ENCODE measurements around the gene ETV6.
A peak's percentile ranks its signal among the peaks of the same experiment; 100 is the strongest.

ETV6 gene

DNA sequence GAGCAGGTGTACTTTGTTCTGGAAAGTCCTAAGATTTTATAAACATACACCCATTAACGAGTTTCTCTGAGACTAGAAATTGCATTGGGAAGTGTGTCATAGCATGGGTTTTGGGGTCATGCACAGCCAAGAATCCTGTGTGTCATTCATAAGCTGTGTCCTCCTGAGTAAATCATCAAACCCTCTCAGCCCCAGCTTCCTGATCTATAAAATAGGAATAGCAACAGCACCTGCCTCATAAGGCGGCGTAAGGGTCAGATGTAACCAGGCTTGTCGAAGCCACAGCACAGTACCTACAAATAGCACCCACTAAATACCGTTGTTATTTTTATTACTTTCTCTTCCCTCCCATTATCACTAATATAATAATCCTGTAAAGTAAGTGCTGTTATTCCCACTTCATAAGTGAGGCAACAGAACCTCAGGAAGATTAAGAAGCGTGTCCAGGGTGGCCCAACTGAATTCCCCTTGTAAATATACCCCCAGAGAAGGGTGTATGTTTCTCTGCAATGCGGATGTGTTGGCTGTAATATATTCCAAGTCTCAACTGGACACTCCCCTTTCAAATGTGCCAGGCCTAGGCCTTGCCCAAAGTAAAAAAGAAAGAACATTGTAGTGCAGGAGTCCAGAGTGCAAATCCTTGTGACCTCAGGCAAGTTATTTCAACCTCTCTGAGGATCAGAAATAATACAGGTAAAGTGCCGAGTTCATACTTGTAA is 233.0 kb downstream of the ETV6 start:
- Mint-ChIP-seq H3K4me3 (no peak overlapping the region), H3K27me3 (no peaks in the 10 kb centered on the region), H3K4me1 (ENCODE audit: low read depth) (peaks cover 21% of the 10 kb centered on the region), H3K36me3 (ENCODE audit: low read depth) (peaks cover 93% of the 10 kb centered on the region), H3K9me3 (no peaks in the 10 kb centered on the region), H3K27ac (no peak overlapping the region)
- DNase-seq: no peak

DNA sequence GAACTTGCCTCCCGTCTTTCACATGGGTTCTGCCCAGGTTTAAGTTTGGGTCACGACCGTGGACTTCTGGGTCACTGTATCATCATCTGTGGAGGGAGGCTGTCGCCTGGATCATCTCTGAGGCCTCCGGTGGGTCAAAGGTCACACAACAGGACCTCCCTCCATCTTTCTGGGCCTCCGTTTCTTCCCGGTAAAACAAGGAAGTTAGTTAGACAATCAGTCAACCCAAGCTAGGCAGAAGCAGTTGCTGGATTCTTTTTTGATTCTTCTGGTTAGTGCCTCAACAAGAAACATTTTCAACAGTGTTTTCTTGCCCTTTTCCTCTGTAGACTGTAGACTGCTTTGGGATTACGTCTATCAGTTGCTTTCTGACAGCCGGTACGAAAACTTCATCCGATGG is 234.6 kb downstream of the ETV6 start:
- Mint-ChIP-seq H3K36me3 (ENCODE audit: low read depth) (peaks cover 93% of the 10 kb centered on the region), H3K4me1 (ENCODE audit: low read depth) (peaks cover 19% of the 10 kb centered on the region), H3K9me3 (no peaks in the 10 kb centered on the region), H3K4me3 (no peak overlapping the region), H3K27ac (peak overlapping the region; percentile 2), H3K27me3 (no peaks in the 10 kb centered on the region)
- no peak for DNase-seq

GRCh38 chr12:11884706-11885105 is 235.2 kb downstream of the ETV6 start:
- Mint-ChIP-seq H3K4me1 (ENCODE audit: low read depth) (peaks cover 22% of the 10 kb centered on the region), H3K9me3 (no peaks in the 10 kb centered on the region), H3K4me3 (no peak overlapping the region), H3K27ac (no peak overlapping the region), H3K36me3 (ENCODE audit: low read depth) (peaks cover 93% of the 10 kb centered on the region), H3K27me3 (no peaks in the 10 kb centered on the region)
- no peak for DNase-seq

DNA sequence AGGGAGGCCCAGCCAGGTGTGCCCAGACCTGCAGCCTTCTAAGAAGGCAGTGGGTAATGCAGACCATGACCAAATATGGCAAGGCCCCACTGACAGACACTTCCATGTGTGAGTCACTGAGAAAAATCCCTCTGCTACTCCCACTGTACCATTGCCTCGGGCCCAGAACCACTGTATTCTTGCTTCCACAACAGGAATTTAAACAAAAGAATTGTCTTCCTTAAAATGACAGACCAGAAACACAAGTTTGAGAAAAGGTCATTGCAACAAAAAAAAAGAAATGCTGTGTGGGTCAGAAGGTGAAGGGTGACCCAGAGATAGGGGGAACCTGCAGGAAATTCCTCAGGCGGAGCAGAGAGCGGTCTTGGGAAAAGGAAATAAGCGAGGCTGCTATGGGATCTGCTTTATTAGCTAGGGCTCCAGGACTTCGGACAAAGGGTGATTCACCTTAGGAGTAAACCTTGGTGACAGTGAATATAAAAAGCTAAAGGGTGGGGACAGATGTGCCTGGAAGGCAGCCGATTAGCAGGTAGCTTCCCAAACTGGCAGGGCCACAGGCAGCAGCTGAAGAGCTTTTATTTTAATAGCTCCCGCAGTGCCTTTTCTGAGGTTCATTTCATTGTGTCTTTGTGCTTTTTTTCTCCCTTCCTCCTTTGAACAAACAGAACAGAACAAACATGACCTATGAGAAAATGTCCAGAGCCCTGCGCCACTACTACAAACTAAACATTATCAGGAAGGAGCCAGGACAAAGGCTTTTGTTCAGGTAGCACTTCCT is 236.0 kb downstream of the ETV6 start:
- no peaks in the 10 kb centered on the region for H3K27me3 Mint-ChIP-seq
- H3K9me3 Mint-ChIP-seq: no peaks in the 10 kb centered on the region
- no peak for DNase-seq
- peaks cover 23% of the 10 kb centered on the region for H3K4me1 Mint-ChIP-seq (ENCODE audit: low read depth)
- H3K4me3 Mint-ChIP-seq: no peak overlapping the region
- peaks cover 96% of the 10 kb centered on the region for H3K36me3 Mint-ChIP-seq (ENCODE audit: low read depth)
- no peak overlapping the region for H3K27ac Mint-ChIP-seq

DNA sequence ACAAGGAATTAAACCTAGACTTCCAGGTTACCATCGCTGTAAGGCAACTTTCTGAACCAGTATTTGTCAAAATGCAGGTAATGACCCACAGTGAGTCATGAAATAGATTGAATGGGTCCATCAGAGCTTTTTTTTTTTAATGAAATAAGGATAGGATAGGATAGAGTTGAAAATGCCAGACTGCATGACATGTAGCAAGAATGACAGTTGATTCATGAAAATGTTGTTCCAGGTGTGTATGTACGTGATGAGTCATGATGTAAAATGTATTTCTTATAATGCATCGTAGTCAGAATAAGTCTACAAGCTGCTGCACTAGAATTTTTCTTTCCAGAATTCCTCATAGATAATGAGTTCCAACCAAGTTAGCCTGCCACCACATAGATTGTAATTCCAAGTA is 236.9 kb downstream of the ETV6 start:
- H3K9me3 Mint-ChIP-seq: no peaks in the 10 kb centered on the region
- no peaks in the 10 kb centered on the region for H3K27me3 Mint-ChIP-seq
- peaks cover 95% of the 10 kb centered on the region for H3K36me3 Mint-ChIP-seq (ENCODE audit: low read depth)

DNA sequence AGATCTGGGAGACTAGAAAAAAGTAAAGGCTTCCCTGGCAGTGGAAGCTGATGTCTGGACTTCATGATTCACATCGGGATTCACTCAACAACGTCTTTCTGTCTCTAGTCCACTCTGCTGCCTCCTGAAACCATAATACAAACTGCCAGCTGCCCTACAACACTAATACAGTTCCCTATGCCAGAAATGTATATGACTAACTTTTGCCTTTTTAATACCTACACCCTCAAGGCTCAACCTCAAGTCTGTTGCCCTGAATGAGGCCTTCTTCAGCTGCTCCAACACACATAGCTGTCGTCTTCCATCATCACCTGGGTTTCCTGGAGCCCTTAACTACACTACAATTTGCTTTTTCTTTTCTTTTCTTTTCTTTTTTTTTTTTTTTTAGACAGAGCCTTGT is 238.6 kb downstream of the ETV6 start:
- H3K36me3 Mint-ChIP-seq (ENCODE audit: low read depth): peaks cover 94% of the 10 kb centered on the region
- H3K9me3 Mint-ChIP-seq: no peaks in the 10 kb centered on the region
- no peaks in the 10 kb centered on the region for H3K27me3 Mint-ChIP-seq
- no peak overlapping the region for H3K27ac Mint-ChIP-seq
- H3K4me3 Mint-ChIP-seq: no peak overlapping the region
- no peak for DNase-seq
- peaks cover 20% of the 10 kb centered on the region for H3K4me1 Mint-ChIP-seq (ENCODE audit: low read depth)

More for the DNA sequence above, 236.9 kb downstream of the ETV6 start:
- Mint-ChIP-seq H3K4me1 (ENCODE audit: low read depth) (peaks cover 23% of the 10 kb centered on the region), H3K4me3 (no peak overlapping the region), H3K27ac (no peak overlapping the region)
- DNase-seq: no peak

- H3K4me1 Mint-ChIP-seq (ENCODE audit: low read depth): peaks cover 32% of the 10 kb centered on the region
- H3K36me3 Mint-ChIP-seq (ENCODE audit: low read depth): peaks cover 84% of the 10 kb centered on the region
- H3K27ac Mint-ChIP-seq: no peak overlapping the region
- no peak for DNase-seq
- H3K4me3 Mint-ChIP-seq: no peak overlapping the region
- H3K9me3 Mint-ChIP-seq: no peaks in the 10 kb centered on the region
- no peaks in the 10 kb centered on the region for H3K27me3 Mint-ChIP-seq
Observed at GRCh38 chr12:11891346-11891745, 241.9 kb downstream of the ETV6 start.

- Mint-ChIP-seq H3K27ac (no peak overlapping the region), H3K27me3 (no peaks in the 10 kb centered on the region), H3K9me3 (no peaks in the 10 kb centered on the region), H3K4me1 (ENCODE audit: low read depth) (peaks cover 37% of the 10 kb centered on the region), H3K4me3 (no peak overlapping the region), H3K36me3 (ENCODE audit: low read depth) (peaks cover 79% of the 10 kb centered on the region)
- no peak for DNase-seq
Observed at GRCh38 chr12:11891754-11892386, 242.4 kb downstream of the ETV6 start.

- no peak overlapping the region for H3K27ac Mint-ChIP-seq
- no peak overlapping the region for H3K4me3 Mint-ChIP-seq
- peaks cover 36% of the 10 kb centered on the region for H3K4me1 Mint-ChIP-seq (ENCODE audit: low read depth)
- H3K27me3 Mint-ChIP-seq: no peaks in the 10 kb centered on the region
- peaks cover 58% of the 10 kb centered on the region for H3K36me3 Mint-ChIP-seq (ENCODE audit: low read depth)
- DNase-seq: no peak
- no peaks in the 10 kb centered on the region for H3K9me3 Mint-ChIP-seq
Observed at GRCh38 chr12:11893998-11894397, 244.5 kb downstream of the ETV6 start.

DNA sequence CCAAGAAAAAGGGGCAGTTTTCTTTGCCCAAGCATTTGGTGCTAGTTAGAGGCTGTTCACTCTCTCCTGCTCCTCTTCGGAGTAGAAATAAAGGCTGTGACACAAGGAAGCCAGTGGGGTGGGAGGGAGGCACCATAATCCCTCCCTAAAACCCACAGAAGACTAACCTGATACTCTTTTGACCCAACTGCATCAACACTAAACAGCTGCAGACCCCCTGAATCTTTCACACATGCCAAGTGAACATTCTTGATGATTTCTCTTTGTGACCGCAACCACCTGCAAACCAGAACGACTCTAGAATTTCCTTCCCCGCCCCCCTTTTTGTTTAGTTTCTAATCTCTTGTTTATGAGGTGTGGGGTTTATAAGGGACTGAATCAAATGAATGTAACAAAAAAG is 245.4 kb downstream of the ETV6 start:
- H3K27me3 Mint-ChIP-seq: no peaks in the 10 kb centered on the region
- no peak overlapping the region for H3K4me3 Mint-ChIP-seq
- peaks cover 30% of the 10 kb centered on the region for H3K4me1 Mint-ChIP-seq (ENCODE audit: low read depth)

GRCh38 chr12:11895421-11896078 is 246.1 kb downstream of the ETV6 start:
- Mint-ChIP-seq H3K36me3 (ENCODE audit: low read depth) (peaks cover 42% of the 10 kb centered on the region), H3K4me1 (ENCODE audit: low read depth) (peaks cover 34% of the 10 kb centered on the region), H3K4me3 (no peak overlapping the region)

More for the DNA sequence above, 245.4 kb downstream of the ETV6 start:
- Mint-ChIP-seq H3K36me3 (ENCODE audit: low read depth) (peaks cover 49% of the 10 kb centered on the region), H3K27ac (no peak overlapping the region), H3K9me3 (no peaks in the 10 kb centered on the region)
- DNase-seq: no peak

GRCh38 chr12:11896417-11896929 is 247.0 kb downstream of the ETV6 start:
- Mint-ChIP-seq H3K4me3 (no peak overlapping the region), H3K9me3 (no peaks in the 10 kb centered on the region), H3K36me3 (ENCODE audit: low read depth) (peaks cover 34% of the 10 kb centered on the region), H3K4me1 (ENCODE audit: low read depth) (peaks cover 38% of the 10 kb centered on the region), H3K27ac (no peak overlapping the region), H3K27me3 (no peaks in the 10 kb centered on the region)
- no peak for DNase-seq

More at GRCh38 chr12:11895421-11896078, 246.1 kb downstream of the ETV6 start:
- no peak for DNase-seq
- Mint-ChIP-seq H3K27me3 (no peaks in the 10 kb centered on the region), H3K27ac (no peak overlapping the region), H3K9me3 (no peaks in the 10 kb centered on the region)

- Mint-ChIP-seq H3K27me3 (no peaks in the 10 kb centered on the region), H3K9me3 (no peaks in the 10 kb centered on the region), H3K4me3 (no peak overlapping the region), H3K27ac (no peak overlapping the region), H3K36me3 (ENCODE audit: low read depth) (peaks cover 21% of the 10 kb centered on the region), H3K4me1 (ENCODE audit: low read depth) (peaks cover 51% of the 10 kb centered on the region)
- DNase-seq: no peak
Observed at GRCh38 chr12:11897923-11898322, 248.4 kb downstream of the ETV6 start.
